LNCaP clone FGC (cell line): ENCODE measurements around the gene CCR1.
"Not testable (repeated sequence)": the region's sequence is repeated elsewhere in the genome, so short reads cannot be mapped to it uniquely, and the experiment has no call there.

Experiments
- DNase-seq: peaks from one replicate; pipeline ENCODE4 v3.0.0-alpha.2; 2011; ENCODE audit warnings: low read depth
- H3K4me3 ChIP-seq: 2 replicates; pipeline ENCODE4 v1.5.1; 2011; ENCODE audit warnings: mild to moderate bottlenecking, low read depth, low read length, control low read depth
- CTCF ChIP-seq: IDR thresholded peaks from 2 replicates; pipeline ENCODE4 v1.5.1; 2012; ENCODE audit warnings: mild to moderate bottlenecking; ENCODE audit not compliant: control insufficient read depth, insufficient read depth; ENCODE audit errors: extremely low read depth

The CCR1 gene

DNA sequence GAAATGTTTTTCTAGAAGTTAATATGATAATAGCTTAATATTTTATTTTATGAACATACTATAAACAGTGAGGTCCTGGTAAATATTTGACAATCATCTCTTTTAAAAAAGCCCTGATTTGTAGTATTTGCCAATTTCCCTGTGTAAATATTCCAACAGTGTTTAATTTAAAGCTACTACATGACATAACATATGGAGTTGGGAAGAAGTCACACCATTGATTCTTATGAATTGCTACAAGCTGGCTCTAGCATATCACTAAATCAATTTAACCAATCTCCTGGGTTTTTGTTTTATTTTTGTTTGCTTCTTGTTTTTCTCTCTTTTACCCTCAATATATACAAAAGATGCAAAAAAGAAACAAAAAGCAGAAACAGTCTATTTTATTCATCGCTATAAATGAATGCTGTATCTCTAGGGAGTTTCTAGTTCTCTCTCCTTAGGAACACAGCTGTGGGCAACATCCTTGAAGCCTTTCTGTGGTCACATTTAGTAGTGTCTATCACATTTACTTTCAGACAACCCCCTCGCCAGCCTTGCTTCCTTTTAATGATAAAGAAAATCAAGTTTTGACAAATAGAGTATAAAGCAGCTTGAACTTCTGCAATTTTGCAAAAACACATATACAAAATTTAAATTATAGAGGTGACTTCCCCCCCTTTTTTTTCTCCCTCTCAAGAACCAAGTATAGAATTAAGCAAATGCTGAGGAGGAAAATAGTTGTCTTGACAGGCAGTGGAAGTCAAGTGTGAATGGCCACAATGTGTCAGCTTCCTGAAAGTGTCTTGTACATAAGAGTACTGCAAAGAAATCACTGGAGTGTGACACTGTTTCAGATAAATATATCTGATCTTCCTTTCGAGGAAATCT lies 21.4 kb downstream of the CCR1 start:
- peak; percentile 17 for DNase-seq
- no peak overlapping the region for H3K4me3 ChIP-seq
- TF ChIP-seq CTCF: no peak

GRCh38 chr3:46184469-46184868 lies 23.6 kb downstream of the CCR1 start:
- DNase-seq: no peak
- TF ChIP-seq CTCF: no peak
- H3K4me3 ChIP-seq: no peak overlapping the region

DNA sequence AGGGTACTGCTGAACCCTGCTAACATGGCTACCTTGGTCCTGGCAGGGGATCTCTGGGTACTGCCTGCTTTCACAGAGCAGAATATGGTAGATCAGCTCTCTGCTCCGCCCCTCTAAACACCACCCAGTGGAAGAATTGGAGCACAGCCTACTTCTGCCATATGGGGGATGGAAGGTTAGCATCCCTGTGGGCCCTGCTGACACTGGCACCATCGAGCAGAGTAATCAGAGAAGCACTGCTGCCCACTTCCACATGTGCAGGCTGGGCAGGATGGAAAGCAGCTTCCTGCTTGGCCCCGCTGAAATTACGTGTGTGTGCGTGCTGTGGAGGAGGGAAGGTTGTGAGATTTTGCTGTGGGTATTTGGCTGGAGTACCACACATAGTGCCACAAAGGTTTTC lies 24.8 kb downstream of the CCR1 start:
- no peak overlapping the region for H3K4me3 ChIP-seq
- TF ChIP-seq CTCF: no peak
- no peak for DNase-seq

- DNase-seq: no peak
- H3K4me3 ChIP-seq: no peak overlapping the region
- no peak for TF ChIP-seq CTCF
These were observed 39.3 kb downstream of the CCR1 start for GRCh38 chr3:46168583-46169345.

DNA sequence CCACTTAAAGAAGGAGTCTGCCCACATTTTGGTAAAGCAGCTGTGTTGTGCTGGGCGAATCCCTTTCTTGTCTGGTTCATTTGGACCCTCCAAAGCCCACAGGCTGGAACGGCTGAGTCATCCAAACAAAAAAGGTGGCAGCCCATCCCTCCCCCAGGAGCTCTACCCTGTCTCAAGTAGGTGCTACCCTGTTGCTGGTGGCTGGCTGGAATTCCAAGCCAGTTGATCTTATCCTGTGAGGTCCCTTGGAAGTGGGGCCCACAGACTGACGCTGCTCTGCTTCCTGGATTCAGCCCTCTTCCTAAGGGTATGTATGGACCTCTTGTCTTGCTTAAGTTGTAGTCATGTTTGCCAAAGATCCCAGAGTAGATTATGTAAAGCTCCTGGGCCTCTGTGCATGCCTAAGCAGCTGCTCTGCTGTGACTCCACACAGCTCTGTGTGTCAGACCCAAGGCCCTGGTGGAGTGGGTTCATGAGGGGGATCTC lies 44.5 kb downstream of the CCR1 start:
- no peak for DNase-seq
- TF ChIP-seq CTCF: no peak
- H3K4me3 ChIP-seq: no peak overlapping the region

DNA sequence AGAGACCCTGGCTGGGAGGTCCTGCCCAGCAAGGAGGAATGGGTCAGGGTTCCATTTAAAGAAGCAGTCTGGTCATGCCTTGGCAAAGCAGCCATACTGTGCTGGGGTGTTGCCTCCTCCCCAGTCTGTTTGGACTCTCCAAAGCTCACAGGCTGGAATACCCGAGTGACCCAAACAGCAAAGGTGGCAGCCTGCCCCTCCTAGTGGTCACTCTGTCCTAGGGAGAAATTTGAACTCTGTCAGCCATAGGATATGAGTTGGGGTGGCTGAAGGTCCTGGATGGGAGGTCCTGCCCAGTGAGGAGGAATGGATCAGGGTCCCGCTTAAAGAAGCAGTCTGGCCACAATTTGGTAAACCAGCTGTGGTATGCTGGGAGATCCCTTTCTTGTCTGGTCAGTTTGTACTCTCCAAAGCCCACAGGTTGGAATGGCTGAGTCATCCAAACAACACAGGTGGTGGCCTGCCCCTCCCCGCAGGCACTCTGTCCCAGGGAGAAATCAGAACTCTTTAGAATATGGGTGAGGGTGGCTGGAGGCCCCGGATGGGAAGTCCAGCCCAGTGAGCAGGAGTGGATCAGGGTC lies 45.0 kb downstream of the CCR1 start:
- TF ChIP-seq CTCF: no peak
- no peak for DNase-seq
- no peak overlapping the region for H3K4me3 ChIP-seq

DNA sequence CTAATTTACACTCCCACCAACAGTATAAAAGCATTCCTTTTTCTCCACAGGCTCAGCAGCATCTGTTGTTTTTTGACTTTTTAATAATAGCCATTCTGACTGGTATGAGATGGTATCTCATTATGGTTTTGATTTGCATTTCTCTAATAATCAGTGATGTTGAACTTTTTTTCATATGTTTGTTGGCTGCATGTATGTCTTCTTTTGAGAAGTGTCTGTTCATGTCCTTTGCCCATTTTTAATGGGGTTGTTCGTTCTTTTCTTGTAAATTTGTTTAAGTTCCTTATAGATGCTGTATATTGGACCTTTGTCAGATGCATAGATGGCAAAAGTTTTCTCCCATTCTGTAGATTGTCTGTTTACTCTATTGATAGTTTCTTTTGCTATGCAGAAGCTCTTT lies 50.4 kb downstream of the CCR1 start:
- not testable (repeated sequence) for H3K4me3 ChIP-seq, DNase-seq
